Lung (tissue), 12 donors: ENCODE results near the gene OTOR. TPM values are rescaled to one million over a fixed set of nuclear protein-coding genes. Genes with fewer than 3 reads are reported as not detected.

Experiments used
- ATAC-seq: fragments of 200-7000 bp; cut with Tn5 transposase; one replicate; pipeline ENCODE4 v1.9.1; 2020; ENCODE audit warnings: moderate number of reproducible peaks; ENCODE audit not compliant: insufficient read depth, low FRiP score
- DNase-seq, 3 donors: peaks; one replicate each; pipeline ENCODE4 v3.0.0-alpha.2; 2013 to 2017
- H3K27ac ChIP-seq, 2 donors: one replicate each; pipeline ENCODE4 v1.5.1; 2013; ENCODE audit warnings: mild to moderate bottlenecking in 2 of 2, moderate library complexity in 2 of 2, control low read depth in 1 of 2, inconsistent platforms in 1 of 2, low read depth in 1 of 2, low read length in 1 of 2
- H3K27me3 ChIP-seq, 3 donors: one replicate each; pipeline ENCODE4 v1.5.1; 2013; ENCODE audit warnings: low read length in 2 of 3; ENCODE audit not compliant: control insufficient read depth in 3 of 3, insufficient read depth in 3 of 3
- H3K36me3 ChIP-seq, 4 donors: one replicate each; pipeline ENCODE4 v1.5.1; 2013; ENCODE audit warnings: low read length in 4 of 4, mild to moderate bottlenecking in 1 of 4, moderate library complexity in 1 of 4; ENCODE audit not compliant: control insufficient read depth in 4 of 4, insufficient read depth in 4 of 4
- H3K4me1 ChIP-seq, 5 donors: one replicate each; pipeline ENCODE4 v1.5.1; 2013; ENCODE audit warnings: low read length in 5 of 5, mild to moderate bottlenecking in 2 of 5, moderate library complexity in 1 of 5; ENCODE audit not compliant: control insufficient read depth in 5 of 5, insufficient read depth in 5 of 5
- H3K4me3 ChIP-seq: one replicate; pipeline ENCODE4 v1.5.1; 2013; ENCODE audit warnings: mild to moderate bottlenecking, control low read depth, moderate library complexity
- H3K9ac ChIP-seq, 2 donors: one replicate each; pipeline ENCODE4 v1.5.1; 2013; ENCODE audit warnings: low read length in 2 of 2, control low read depth in 1 of 2; ENCODE audit not compliant: insufficient read depth in 1 of 2
- H3K9me3 ChIP-seq, 4 donors: one replicate each; pipeline ENCODE4 v1.5.1; 2013; ENCODE audit warnings: low read length in 3 of 4, mild to moderate bottlenecking in 1 of 4, moderate library complexity in 1 of 4; ENCODE audit not compliant: control insufficient read depth in 4 of 4, insufficient read depth in 3 of 4
- CTCF ChIP-seq: IDR thresholded peaks from 2 replicates; pipeline ENCODE4 v1.5.1; 2012; ENCODE audit warnings: mild to moderate bottlenecking; ENCODE audit errors: control extremely low read depth, extremely low read depth
- WGBS, 2 donors: extraction: QIAGEN DNeasy Blood & Tissue Kit; methylation state at CpG; one replicate each; pipeline ENCODE4 v1.1.7; 2013; 5-methylcytosine and 5-hydroxymethylcytosine counted together
- polyA plus RNA-seq, 2 donors: library from polyadenylated mRNA; stranded (reverse); fragments of 200-250 nt; gene quantifications; one replicate each; pipeline ENCODE4 v1.2.1, GENCODE V29; 2013
- total RNA-seq, 2 donors: library from RNA; depleted of rRNA in 1 of 2; stranded (reverse); fragments of >200 nt in 1 of 2; gene quantifications; one replicate each; pipeline ENCODE4 v1.2.1, GENCODE V29; 2014 to 2021
- donor health status: control.
- donor health status: control.
- donor health status: Bipolar disorder and iron deficiency.
- donor health status: healthy.
- donor health status: DM: yes; HTN: yes; CAD: no.

Gene OTOR
- total and polyA plus RNA-seq, 4 donors: not detected

- H3K9me3 ChIP-seq: no peaks in the 10 kb centered on the region
- no peak overlapping the region for H3K4me3 ChIP-seq
- DNase-seq: no peak
- H3K36me3 ChIP-seq: no peaks in the 10 kb centered on the region
- no peak overlapping the region for H3K9ac ChIP-seq
- no peak for ATAC-seq
- TF ChIP-seq CTCF: no peak
- H3K27me3 ChIP-seq: peaks cover 0 to 12% (median 2%) of the 10 kb centered on the region in 3 donors
- WGBS, 2 donors: 80 to 87% methylated on average over 1 of the region's 1 CpG
- no peak overlapping the region for H3K27ac ChIP-seq
- peaks cover 0 to 1% (median 0%) of the 10 kb centered on the region in 5 donors for H3K4me1 ChIP-seq
Observed at GRCh38 chr20:16759181-16759563, 11.0 kb downstream of the OTOR start.

- Histone ChIP-seq H3K27ac (no peak overlapping the region), H3K9ac (no peak overlapping the region)
- no peak for ATAC-seq
Observed at GRCh38 chr20:16760431-16761304, 12.5 kb downstream of the OTOR start.

GRCh38 chr20:16761305-16761829, 13.2 kb downstream of the OTOR start:
- Histone ChIP-seq H3K4me3 (no peak overlapping the region), H3K4me1 (peaks cover 0 to 1% (median 0%) of the 10 kb centered on the region in 5 donors), H3K36me3 (no peaks in the 10 kb centered on the region), H3K9ac (no peak overlapping the region), H3K27me3 (peaks cover 0 to 12% (median 2%) of the 10 kb centered on the region in 3 donors), H3K9me3 (no peaks in the 10 kb centered on the region), H3K27ac (no peak overlapping the region)
- ATAC-seq (peak; percentile 71), DNase-seq (peak; percentile 68 to 90 (median 84))
- peak; percentile 55 for TF ChIP-seq CTCF
- 0 to 1% methylated on average over 3 of the region's 3 CpGs for WGBS, 2 donors

More at GRCh38 chr20:16760431-16761304, 12.5 kb downstream of the OTOR start:
- Histone ChIP-seq H3K27me3 (peaks cover 0 to 12% (median 2%) of the 10 kb centered on the region in 3 donors), H3K36me3 (no peaks in the 10 kb centered on the region), H3K4me1 (peaks cover 0 to 1% (median 0%) of the 10 kb centered on the region in 5 donors), H3K9me3 (no peaks in the 10 kb centered on the region), H3K4me3 (no peak overlapping the region)
- peak in 1 of 3 donors; percentile 13 for DNase-seq
- no peak for TF ChIP-seq CTCF
- WGBS, 2 donors: 53 to 65% methylated on average over 11 of the region's 11 CpGs
